Endothelial cell of umbilical vein (primary cell): ENCODE measurements around the gene ACOX3. TPM values are rescaled to one million over a fixed set of nuclear protein-coding genes. Genes with fewer than 3 reads are reported as not detected.

Experiments used
- BruUV-seq: library from RNA; stranded (reverse); fragments of 400-500 nt; replicated peaks from 2 replicates; lab custom pipeline; 2021; lab: Mats Ljungman, UMichigan
- CTCF ChIA-PET: fragments of 300-600, 350-600 bp; sonication (Branson Sonifier 250); formaldehyde crosslinking; loops from one replicate; lab custom pipeline; 2021; ENCODE audit warnings: antibody characterized with exemption, inconsistent platforms; lab: Charles Lee
- POLR2A ChIA-PET: fragments of 300-600, 350-600 bp; sonication (Branson Sonifier 250); formaldehyde crosslinking; loops from one replicate; lab custom pipeline; 2021; ENCODE audit warnings: antibody characterized with exemption, inconsistent platforms; lab: Charles Lee
- DNase-seq: peaks from one replicate; pipeline ENCODE4 v3.0.0-alpha.2; 2011; ENCODE audit warnings: low read depth, low spot score
- FAIRE-seq: peaks from 2 replicates; lab custom pipeline; 2011; peaks lifted over from hg19 to GRCh38; lab: Jason Lieb, UNC
- H2AFZ ChIP-seq: 2 replicates; pipeline ENCODE4 v1.6.0; 2012; ENCODE audit warnings: low read depth, low read length, control low read depth, inconsistent platforms
- H3K27ac ChIP-seq: 2 replicates; pipeline ENCODE4 v1.5.1; 2011; ENCODE audit warnings: low read depth, mild to moderate bottlenecking, control low read depth, low read length, moderate library complexity; ENCODE audit not compliant: insufficient read depth
- H3K27me3 ChIP-seq, 2 experiments: 2 replicates each; pipeline versions ENCODE4 v1.6.0 to v1.6.1; 2011; ENCODE audit warnings: low read length in 2 of 2, mixed read lengths in 1 of 2; ENCODE audit not compliant: control insufficient read depth in 2 of 2, insufficient read depth in 2 of 2
- H3K36me3 ChIP-seq, 2 experiments: 2 replicates in 1 of 2; 3 replicates in 1 of 2; pipeline ENCODE4 v1.5.1; 2011; ENCODE audit warnings: low read length in 2 of 2, mild to moderate bottlenecking in 1 of 2, moderate library complexity in 1 of 2; ENCODE audit not compliant: control insufficient read depth in 2 of 2, insufficient read depth in 2 of 2; ENCODE audit errors: extremely low read depth in 1 of 2
- H3K4me1 ChIP-seq: 3 replicates; pipeline ENCODE4 v1.5.1; 2011; ENCODE audit warnings: mild to moderate bottlenecking, low read length; ENCODE audit not compliant: control insufficient read depth, insufficient read depth; ENCODE audit errors: extremely low read depth
- H3K4me2 ChIP-seq: 2 replicates; pipeline ENCODE4 v1.6.1; 2011; ENCODE audit warnings: low read length, control low read depth, mixed read lengths; ENCODE audit not compliant: insufficient read depth
- H3K4me3 ChIP-seq, 3 experiments: fragments of 200-600 bp in 1 of 3; sonication (generic), shearing (Covaris generic) in 1 of 3; replicated peaks in 1 of 3; 2 replicates each; pipeline ENCODE4 v1.5.1; 2011 to 2016; ENCODE audit warnings: control low read depth in 3 of 3, low read length in 3 of 3, mild to moderate bottlenecking in 2 of 3, inconsistent platforms in 1 of 3, low read depth in 1 of 3, moderate library complexity in 1 of 3; ENCODE audit not compliant: insufficient read depth in 1 of 3
- H3K79me2 ChIP-seq: 2 replicates; pipeline ENCODE4 v1.6.0; 2012; ENCODE audit warnings: low read length, inconsistent platforms; ENCODE audit not compliant: control insufficient read depth, insufficient read depth
- H3K9ac ChIP-seq: replicated peaks from 2 replicates; pipeline ENCODE3; 2011; ENCODE audit warnings: low read length, control low read depth; ENCODE audit not compliant: insufficient read depth; ENCODE audit errors: extremely low read depth
- H3K9me1 ChIP-seq: replicated peaks from 3 replicates; pipeline ENCODE4 v1.6.0; 2011; ENCODE audit warnings: mild to moderate bottlenecking, low read length; ENCODE audit not compliant: control insufficient read depth, insufficient read depth; ENCODE audit errors: extremely low read depth
- H3K9me3 ChIP-seq: replicated peaks from 2 replicates; pipeline ENCODE4 v1.5.1; 2012; ENCODE audit warnings: low read length, inconsistent platforms; ENCODE audit not compliant: control insufficient read depth, insufficient read depth
- H4K20me1 ChIP-seq: replicated peaks from 2 replicates; pipeline ENCODE3; 2011; ENCODE audit warnings: mild to moderate bottlenecking, low read length; ENCODE audit not compliant: control insufficient read depth, insufficient read depth; ENCODE audit errors: extremely low read depth
- CTCF ChIP-seq, 2 donors: IDR thresholded peaks; 1 replicate in 1 of 2; 2 replicates in 1 of 2; pipeline ENCODE4 v1.5.1; 2011; ENCODE audit warnings: low read length in 2 of 2, mild to moderate bottlenecking in 2 of 2, moderate library complexity in 2 of 2, control low read depth in 1 of 2, inconsistent platforms in 1 of 2, low read depth in 1 of 2; ENCODE audit not compliant: insufficient read depth in 1 of 2; ENCODE audit errors: extremely low read depth in 1 of 2
- EZH2 ChIP-seq: IDR thresholded peaks from 2 replicates; pipeline ENCODE4 v1.6.1; 2012; ENCODE audit warnings: borderline replicate concordance, low read depth, mild to moderate bottlenecking, moderate library complexity, low read length, inconsistent platforms; ENCODE audit not compliant: severe bottlenecking
- FOS ChIP-seq: IDR thresholded peaks from 2 replicates; pipeline ENCODE4 v1.6.1; 2011; ENCODE audit warnings: mild to moderate bottlenecking, low read length, moderate library complexity, borderline replicate concordance; ENCODE audit not compliant: insufficient read depth
- GATA2 ChIP-seq: IDR thresholded peaks from 2 replicates; pipeline ENCODE4 v1.7.0; 2011; ENCODE audit warnings: low read depth, mild to moderate bottlenecking, moderate library complexity, mixed read lengths, low read length; ENCODE audit not compliant: insufficient read length, insufficient read depth
- JUN ChIP-seq: IDR thresholded peaks from 2 replicates; pipeline ENCODE4 v1.6.1; 2011; ENCODE audit warnings: borderline replicate concordance, low read depth; ENCODE audit not compliant: insufficient read length, insufficient read depth
- MAX ChIP-seq: IDR thresholded peaks from 2 replicates; pipeline ENCODE4 v1.6.1; 2011; ENCODE audit not compliant: insufficient read depth, insufficient read length
- MYC ChIP-seq: IDR thresholded peaks from one replicate; pipeline ENCODE4 v1.6.1; 2011; ENCODE audit warnings: mild to moderate bottlenecking, low read depth, low read length
- POLR2A ChIP-seq: IDR thresholded peaks from 2 replicates; pipeline ENCODE4 v1.6.1; 2012; ENCODE audit warnings: low read depth, mild to moderate bottlenecking, control low read depth, low read length
- POLR2AphosphoS5 ChIP-seq: IDR thresholded peaks from 2 replicates; pipeline ENCODE4 v1.6.1; 2012; ENCODE audit warnings: low read depth, mild to moderate bottlenecking, control low read depth, low read length, moderate library complexity; ENCODE audit not compliant: insufficient read depth
- dilution Hi-C: fragments of 300-500 bp; cut with MboI; formaldehyde crosslinking; loops from one replicate; pipeline ENCODE4 v1.15.0; 2019; ENCODE audit warnings: low sequenced_read_pairs; ENCODE audit not compliant: extremely low pct_ligation_motif_present
- intact Hi-C: fragments of 100-400 bp; cut with micrococcal nuclease; formaldehyde crosslinking; loops from one replicate; pipeline ENCODE4 v1.10.0; 2022
- polyA plus RNA-seq, 4 experiments: library from polyadenylated mRNA; depleted of rRNA in 3 of 4; stranded (reverse) in 3 of 4; unstranded in 1 of 4; fragments of >200 nt; gene quantifications; 2 replicates each; pipeline versions ENCODE4 v1.2.1 to v1.2.3, GENCODE V29; 2011 to 2012; ENCODE audit warnings: missing spikeins in 1 of 4
- total RNA-seq: library from RNA; stranded (reverse); gene quantifications from 2 replicates; pipeline ENCODE4 v1.2.3, GENCODE V29; 2021

Gene ACOX3
- total and polyA plus RNA-seq, 2 donors (not counting 3 experiments of a cell fraction or from before 2014, with no cell fraction given), result 13.0 to 26.3 TPM

GRCh38 chr4:8352368-8353157 lies 88.0 kb downstream of the ACOX3 start:
- intact Hi-C loops (no loop called here), dilution Hi-C loops (no loop called here)
- H3K9ac ChIP-seq, result no peak overlapping the region

More at GRCh38 chr4:8352368-8353157, 88.0 kb downstream of the ACOX3 start:
- Histone ChIP-seq H4K20me1 (no peaks in the 10 kb centered on the region), H3K9me1 (no peaks in the 10 kb centered on the region), H3K4me1 (no peaks in the 10 kb centered on the region), H2AFZ (no peak overlapping the region), H3K36me3 (no peaks in the 10 kb centered on the region), H3K27ac (no peak overlapping the region), H3K4me3 (no peak overlapping the region), H3K27me3 (peaks cover 5 to 8% of the 10 kb centered on the region in 2 experiments), H3K4me2 (no peak overlapping the region), H3K9me3 (no peaks in the 10 kb centered on the region), H3K79me2 (no peaks in the 10 kb centered on the region)
- no TSS peak for BruUV-seq
- DNase-seq (no peak), FAIRE-seq (no peak)
- ChIA-PET CTCF (interaction anchor here (0.8 kb wide), 1 partner anchor 9 kb away, joined by 3 read pairs; no protein-coding TSS in a partner anchor), POLR2A (no interaction called here)
- TF ChIP-seq FOS (no peak), JUN (no peak), MAX (no peak), CTCF (IDR thresholded peaks at IDR 0.05; ENCODE audit: extremely low read depth in 1 of 2, insufficient read depth in 1 of 2, low read depth in 1 of 2, low read length in 2 of 2) (no peak), POLR2A (no peak), POLR2AphosphoS5 (no peak), GATA2 (no peak), EZH2 (no peak), MYC (no peak)
